HepG2 (cell line): ENCODE measurements around the gene IL17D. TPM values are rescaled to one million over a fixed set of nuclear protein-coding genes. Genes with fewer than 3 reads are reported as not detected.

Experiments
- GTF3A ChIP-seq: sonication (generic); formaldehyde crosslinking; conservative IDR thresholded peaks from 2 replicates; pipeline ENCODE4 v1.4.0; 2020; ENCODE audit warnings: mild to moderate bottlenecking, missing genetic modification reagents
- HOXA3 ChIP-seq: sonication (generic); formaldehyde crosslinking; IDR thresholded peaks from 2 replicates; pipeline ENCODE4 v1.5.0; 2020; ENCODE audit warnings: missing genetic modification reagents
- PRDM10 ChIP-seq: sonication (generic); formaldehyde crosslinking; IDR thresholded peaks from 2 replicates; pipeline ENCODE4 v1.4.0; 2020; ENCODE audit warnings: low read depth, missing genetic modification reagents
- PREB ChIP-seq: sonication (generic); formaldehyde crosslinking; IDR thresholded peaks from 2 replicates; pipeline ENCODE4 v1.4.0; 2020; ENCODE audit warnings: missing genetic modification reagents
- REPIN1 ChIP-seq: sonication (generic); formaldehyde crosslinking; IDR thresholded peaks from 2 replicates; pipeline ENCODE4 v1.8.0; 2022; ENCODE audit warnings: missing genetic modification reagents, low read depth, mild to moderate bottlenecking, borderline replicate concordance
- SKIL ChIP-seq: sonication (generic); formaldehyde crosslinking; IDR thresholded peaks from 2 replicates; pipeline ENCODE4 v1.8.0; 2022; ENCODE audit warnings: missing genetic modification reagents, mild to moderate bottlenecking, moderate library complexity, borderline replicate concordance
- TAF1 ChIP-seq: sonication (generic); formaldehyde crosslinking; IDR thresholded peaks from 2 replicates; pipeline ENCODE4 v1.4.0; 2020; ENCODE audit warnings: missing genetic modification reagents
- TBL1XR1 ChIP-seq: fragments of 150-350 bp; IDR thresholded peaks from 2 replicates; pipeline ENCODE4 v1.6.1; 2014; ENCODE audit warnings: borderline replicate concordance, low read length; ENCODE audit not compliant: partially characterized antibody
- ZBTB33 ChIP-seq: sonication (generic); formaldehyde crosslinking; IDR thresholded peaks from 2 replicates; pipeline ENCODE4 v1.4.0; 2020; ENCODE audit warnings: missing genetic modification reagents
- ZNF646 ChIP-seq: sonication (generic); formaldehyde crosslinking; IDR thresholded peaks from 2 replicates; pipeline ENCODE4 v1.9.0; 2021; ENCODE audit warnings: mild to moderate bottlenecking, missing genetic modification reagents
- ZNF678 ChIP-seq: sonication (generic); formaldehyde crosslinking; IDR thresholded peaks from 2 replicates; pipeline ENCODE4 v1.4.0; 2020; ENCODE audit warnings: mild to moderate bottlenecking, missing genetic modification reagents
- polyA plus RNA-seq, 8 experiments: library from polyadenylated mRNA; depleted of rRNA in 3 of 8; stranded (reverse) in 7 of 8; unstranded in 1 of 8; fragments of >200 nt; fragmentation: Illumina TruSeq in 4 of 8; extraction: Trizol in 4 of 8; gene quantifications; 2 replicates each; pipeline versions ENCODE4 v1.2.1 to v1.2.3, GENCODE V29; 2011 to 2016; ENCODE audit warnings: low read depth in 4 of 8, missing spikeins in 1 of 8, mixed read lengths in 1 of 8; ENCODE audit not compliant: insufficient read depth in 1 of 8
- total RNA-seq, 5 experiments: library from RNA; depleted of rRNA; stranded (reverse); fragments of >200 nt; fragmentation: Illumina TruSeq; extraction: Trizol; gene quantifications; 2 replicates each; pipeline ENCODE4 v1.2.3, GENCODE V29; 2016; ENCODE audit warnings: low read depth in 1 of 5

Gene IL17D
- total and polyA plus RNA-seq, 2 of the 13 experiments (the other 11 are each of a cell fraction or from before 2014, with no cell fraction given): 1.1 to 2.2 TPM

- no peak for TF ChIP-seq PREB (CRISPR knock-in tag)
- no peak for TF ChIP-seq TBL1XR1
- peak; percentile 47; the same call in 1 of the 2 replicates for TF ChIP-seq TAF1 (CRISPR knock-in tag)
- TF ChIP-seq SKIL (CRISPR knock-in tag): 0 out of 2 replicates have a peak, but pooled peaks have one; percentile 23
- TF ChIP-seq ZNF646 (CRISPR knock-in tag): no peak
- no peak for TF ChIP-seq ZNF678 (CRISPR knock-in tag)
- no peak for TF ChIP-seq GTF3A
- TF ChIP-seq HOXA3 (CRISPR knock-in tag): no peak
- no peak for TF ChIP-seq ZBTB33 (CRISPR knock-in tag)
- no peak for TF ChIP-seq REPIN1 (CRISPR knock-in tag)
- TF ChIP-seq PRDM10 (CRISPR knock-in tag): no peak
Measured at GRCh38 chr13:20702915-20703779, at the start of gene IL17D (continued).
